ENCODE measurements around the gene PCDHGC4.

Gene PCDHGC4

GRCh38 chr5:141506381-141507155 is 21.7 kb downstream of the PCDHGC4 start:
- H3K27me3 ChIP-seq (replicated peaks in 2 of 5; ENCODE audit: control insufficient read depth in 4 of 5, insufficient read depth in 5 of 5, low read length in 4 of 5) = no peaks in the 10 kb centered on the region
- H3K36me3 ChIP-seq (ENCODE audit: control insufficient read depth in 4 of 4, insufficient read depth in 4 of 4, low read length in 3 of 4) = no peaks in the 10 kb centered on the region
- peaks cover 0 to 8% (median 4%) of the 10 kb centered on the region in 4 experiments for H3K4me1 ChIP-seq (ENCODE audit: control extremely low read depth in 1 of 4, control insufficient read depth in 4 of 4, insufficient read depth in 4 of 4, low read length in 3 of 4)
- H3K4me3 ChIP-seq (ENCODE audit: control insufficient read depth in 1 of 7, extremely low read depth in 1 of 7, insufficient read depth in 4 of 7, low read depth in 2 of 7, low read length in 6 of 7) = no peak overlapping the region
- DNase-seq = no peak
- H3K9me3 ChIP-seq (ENCODE audit: control extremely low read depth in 1 of 5, control insufficient read depth in 4 of 5, insufficient read depth in 2 of 5, low read depth in 1 of 5, low read length in 4 of 5) = no peaks in the 10 kb centered on the region
- H3K27ac ChIP-seq (ENCODE audit: insufficient read depth in 1 of 2, low read depth in 1 of 2, low read length in 2 of 2, poor library complexity in 1 of 2, severe bottlenecking in 2 of 2) = no peak overlapping the region
- WGBS (ENCODE audit: insufficient coverage) = 94% methylated on average over 7 of the region's 8 CpGs
- ChIA-PET CTCF (interaction anchor here (0.8 to 13.7 kb wide), 7 partner anchors 9 to 136 kb away, joined by 3 to 178 read pairs (median 5); partner anchors contain the start of genes PCDHGB3 and PCDHGC5), POLR2A (interaction anchor here (0.6 kb wide), 1 partner anchor 34 kb away, joined by 3 read pairs; no protein-coding TSS in a partner anchor)

GRCh38 chr5:141507387-141508091 is 22.7 kb downstream of the PCDHGC4 start:
- H3K4me1 ChIP-seq (ENCODE audit: control extremely low read depth in 1 of 4, control insufficient read depth in 4 of 4, insufficient read depth in 4 of 4, low read length in 3 of 4) = peaks cover 0 to 12% (median 7%) of the 10 kb centered on the region in 4 experiments
- ChIA-PET CTCF (interaction anchor here (0.9 to 13.7 kb wide), 9 partner anchors 9 to 137 kb away, joined by 3 to 178 read pairs (median 4); partner anchors contain the start of genes PCDHGB3 and PCDHGB7), POLR2A (interaction anchor here (0.6 kb wide), 1 partner anchor 35 kb away, joined by 3 read pairs; no protein-coding TSS in a partner anchor)
- H3K9me3 ChIP-seq (ENCODE audit: control extremely low read depth in 1 of 5, control insufficient read depth in 4 of 5, insufficient read depth in 2 of 5, low read depth in 1 of 5, low read length in 4 of 5) = no peaks in the 10 kb centered on the region
- no peak overlapping the region for H3K4me3 ChIP-seq (ENCODE audit: control insufficient read depth in 1 of 7, extremely low read depth in 1 of 7, insufficient read depth in 4 of 7, low read depth in 2 of 7, low read length in 6 of 7)
- no peak overlapping the region for H3K27ac ChIP-seq (ENCODE audit: insufficient read depth in 1 of 2, low read depth in 1 of 2, low read length in 2 of 2, poor library complexity in 1 of 2, severe bottlenecking in 2 of 2)
- WGBS (ENCODE audit: insufficient coverage) = 80% methylated on average over 10 of the region's 11 CpGs
- H3K36me3 ChIP-seq (ENCODE audit: control insufficient read depth in 4 of 4, insufficient read depth in 4 of 4, low read length in 3 of 4) = no peaks in the 10 kb centered on the region
- DNase-seq = no peak
- no peaks in the 10 kb centered on the region for H3K27me3 ChIP-seq (replicated peaks in 2 of 5; ENCODE audit: control insufficient read depth in 4 of 5, insufficient read depth in 5 of 5, low read length in 4 of 5)

GRCh38 chr5:141508440-141508797 is 23.6 kb downstream of the PCDHGC4 start:
- ChIA-PET CTCF (interaction anchor here (0.9 to 13.7 kb wide), 7 partner anchors 8 to 91 kb away, joined by 3 to 178 read pairs (median 4); partner anchors contain the start of gene PCDHGB7), POLR2A (no interaction called here)
- Histone ChIP-seq H3K4me3 (ENCODE audit: control insufficient read depth in 1 of 7, extremely low read depth in 1 of 7, insufficient read depth in 4 of 7, low read depth in 2 of 7, low read length in 6 of 7) (no peak overlapping the region), H3K27ac (ENCODE audit: insufficient read depth in 1 of 2, low read depth in 1 of 2, low read length in 2 of 2, poor library complexity in 1 of 2, severe bottlenecking in 2 of 2) (no peak overlapping the region), H3K27me3 (replicated peaks in 2 of 5; ENCODE audit: control insufficient read depth in 4 of 5, insufficient read depth in 5 of 5, low read length in 4 of 5) (no peaks in the 10 kb centered on the region), H3K9me3 (ENCODE audit: control extremely low read depth in 1 of 5, control insufficient read depth in 4 of 5, insufficient read depth in 2 of 5, low read depth in 1 of 5, low read length in 4 of 5) (no peaks in the 10 kb centered on the region), H3K36me3 (ENCODE audit: control insufficient read depth in 4 of 4, insufficient read depth in 4 of 4, low read length in 3 of 4) (peaks cover 0 to 5% (median 0%) of the 10 kb centered on the region in 4 experiments), H3K4me1 (ENCODE audit: control extremely low read depth in 1 of 4, control insufficient read depth in 4 of 4, insufficient read depth in 4 of 4, low read length in 3 of 4) (peaks cover 0 to 21% (median 13%) of the 10 kb centered on the region in 4 experiments)
- WGBS (ENCODE audit: insufficient coverage) = 80% methylated on average over 7 of the region's 9 CpGs
- DNase-seq = no peak

- DNase-seq = no peak
- peaks cover 0 to 5% (median 0%) of the 10 kb centered on the region in 4 experiments for H3K36me3 ChIP-seq (ENCODE audit: control insufficient read depth in 4 of 4, insufficient read depth in 4 of 4, low read length in 3 of 4)
- H3K27ac ChIP-seq (ENCODE audit: insufficient read depth in 1 of 2, low read depth in 1 of 2, low read length in 2 of 2, poor library complexity in 1 of 2, severe bottlenecking in 2 of 2) = no peak overlapping the region
- no peak overlapping the region for H3K4me3 ChIP-seq (ENCODE audit: control insufficient read depth in 1 of 7, extremely low read depth in 1 of 7, insufficient read depth in 4 of 7, low read depth in 2 of 7, low read length in 6 of 7)
- CTCF ChIA-PET = interaction anchor here (1.0 to 13.7 kb wide), 8 partner anchors 7 to 92 kb away, joined by 3 to 178 read pairs (median 4); partner anchors contain the start of genes PCDHGA11, PCDHGA12 and PCDHGB7
- no peaks in the 10 kb centered on the region for H3K27me3 ChIP-seq (replicated peaks in 2 of 5; ENCODE audit: control insufficient read depth in 4 of 5, insufficient read depth in 5 of 5, low read length in 4 of 5)
- POLR2A ChIA-PET = interaction anchor here (0.6 kb wide), 1 partner anchor 1879 kb away, joined by 4 read pairs; no protein-coding TSS in a partner anchor
- H3K4me1 ChIP-seq (ENCODE audit: control extremely low read depth in 1 of 4, control insufficient read depth in 4 of 4, insufficient read depth in 4 of 4, low read length in 3 of 4) = peaks cover 0 to 27% (median 18%) of the 10 kb centered on the region in 4 experiments
- WGBS (ENCODE audit: insufficient coverage) = 56% methylated on average over 13 of the region's 23 CpGs
- H3K9me3 ChIP-seq (ENCODE audit: control extremely low read depth in 1 of 5, control insufficient read depth in 4 of 5, insufficient read depth in 2 of 5, low read depth in 1 of 5, low read length in 4 of 5) = no peaks in the 10 kb centered on the region
These were observed 24.2 kb downstream of the PCDHGC4 start for GRCh38 chr5:141508798-141509611.

- CTCF ChIA-PET = interaction anchor here (0.7 to 13.7 kb wide), 7 partner anchors 15 to 189 kb away, joined by 3 to 178 read pairs (median 4); partner anchors contain the start of genes PCDHGA11 and PCDHGA12
These were observed 25.3 kb downstream of the PCDHGC4 start for GRCh38 chr5:141510160-141510559.

GRCh38 chr5:141510850-141511601 is 26.2 kb downstream of the PCDHGC4 start:
- DNase-seq = no peak
- WGBS (ENCODE audit: insufficient coverage) = 99% methylated on average over 11 of the region's 14 CpGs
- POLR2A ChIA-PET = no interaction called here
- Histone ChIP-seq H3K4me3 (ENCODE audit: control insufficient read depth in 1 of 7, extremely low read depth in 1 of 7, insufficient read depth in 4 of 7, low read depth in 2 of 7, low read length in 6 of 7) (no peak overlapping the region), H3K36me3 (ENCODE audit: control insufficient read depth in 4 of 4, insufficient read depth in 4 of 4, low read length in 3 of 4) (peaks cover 0 to 24% (median 3%) of the 10 kb centered on the region in 4 experiments), H3K27ac (ENCODE audit: insufficient read depth in 1 of 2, low read depth in 1 of 2, low read length in 2 of 2, poor library complexity in 1 of 2, severe bottlenecking in 2 of 2) (no peak overlapping the region), H3K9me3 (ENCODE audit: control extremely low read depth in 1 of 5, control insufficient read depth in 4 of 5, insufficient read depth in 2 of 5, low read depth in 1 of 5, low read length in 4 of 5) (no peaks in the 10 kb centered on the region), H3K4me1 (ENCODE audit: control extremely low read depth in 1 of 4, control insufficient read depth in 4 of 4, insufficient read depth in 4 of 4, low read length in 3 of 4) (peaks cover 13 to 46% (median 37%) of the 10 kb centered on the region in 4 experiments), H3K27me3 (replicated peaks in 2 of 5; ENCODE audit: control insufficient read depth in 4 of 5, insufficient read depth in 5 of 5, low read length in 4 of 5) (no peaks in the 10 kb centered on the region)
- CTCF ChIA-PET = interaction anchor here (0.8 to 13.7 kb wide), 7 partner anchors 14 to 122 kb away, joined by 3 to 178 read pairs (median 4); partner anchors contain the start of genes PCDHGA10, PCDHGA11 and PCDHGA12

More at GRCh38 chr5:141510160-141510559, 25.3 kb downstream of the PCDHGC4 start:
- Histone ChIP-seq H3K36me3 (ENCODE audit: control insufficient read depth in 4 of 4, insufficient read depth in 4 of 4, low read length in 3 of 4) (peaks cover 0 to 15% (median 2%) of the 10 kb centered on the region in 4 experiments), H3K4me3 (ENCODE audit: control insufficient read depth in 1 of 7, extremely low read depth in 1 of 7, insufficient read depth in 4 of 7, low read depth in 2 of 7, low read length in 6 of 7) (no peak overlapping the region), H3K27me3 (replicated peaks in 2 of 5; ENCODE audit: control insufficient read depth in 4 of 5, insufficient read depth in 5 of 5, low read length in 4 of 5) (no peaks in the 10 kb centered on the region), H3K27ac (ENCODE audit: insufficient read depth in 1 of 2, low read depth in 1 of 2, low read length in 2 of 2, poor library complexity in 1 of 2, severe bottlenecking in 2 of 2) (no peak overlapping the region), H3K4me1 (ENCODE audit: control extremely low read depth in 1 of 4, control insufficient read depth in 4 of 4, insufficient read depth in 4 of 4, low read length in 3 of 4) (peaks cover 9 to 37% (median 29%) of the 10 kb centered on the region in 4 experiments), H3K9me3 (ENCODE audit: control extremely low read depth in 1 of 5, control insufficient read depth in 4 of 5, insufficient read depth in 2 of 5, low read depth in 1 of 5, low read length in 4 of 5) (no peaks in the 10 kb centered on the region)
- POLR2A ChIA-PET = no interaction called here
- no peak for DNase-seq
- 100% methylated on average over 1 of the region's 9 CpGs for WGBS (ENCODE audit: insufficient coverage)

Data from common myeloid progenitor, CD34-positive (primary cell).